Liver (tissue), 9 donors: Measurements from ENCODE around the gene PPM1N. TPM values are rescaled to one million over a fixed set of nuclear protein-coding genes. Genes with fewer than 3 reads are reported as not detected.

ENCODE experiments used
- DNase-seq: peaks from one replicate; pipeline ENCODE4 v3.0.0-alpha.2; 2017; ENCODE audit warnings: low spot score
- H3K27ac ChIP-seq, 2 donors: one replicate each; pipeline ENCODE4 v1.7.0; 2013; ENCODE audit warnings: inconsistent platforms in 2 of 2, low read length in 2 of 2, control low read depth in 1 of 2, low read depth in 1 of 2, mild to moderate bottlenecking in 1 of 2
- H3K27me3 ChIP-seq, 4 donors: one replicate each; pipeline versions ENCODE4 v1.6.1 to v1.7.0; 2013; ENCODE audit warnings: low read length in 3 of 4, inconsistent platforms in 1 of 4, mild to moderate bottlenecking in 1 of 4, moderate library complexity in 1 of 4; ENCODE audit not compliant: control insufficient read depth in 4 of 4, insufficient read depth in 4 of 4
- H3K36me3 ChIP-seq, 4 donors: one replicate each; pipeline versions ENCODE4 v1.6.1 to v1.7.0; 2013; ENCODE audit warnings: low read length in 3 of 4, mild to moderate bottlenecking in 3 of 4, low read depth in 1 of 4, moderate library complexity in 1 of 4; ENCODE audit not compliant: control insufficient read depth in 4 of 4, insufficient read depth in 3 of 4
- H3K4me1 ChIP-seq, 4 donors: one replicate each; pipeline versions ENCODE4 v1.6.1 to v1.7.0; 2013; ENCODE audit warnings: low read length in 3 of 4, mild to moderate bottlenecking in 3 of 4, moderate library complexity in 1 of 4; ENCODE audit not compliant: control insufficient read depth in 4 of 4, insufficient read depth in 4 of 4
- H3K4me3 ChIP-seq, 3 donors: one replicate each; pipeline versions ENCODE4 v1.6.1 to v1.7.0; 2013; ENCODE audit warnings: low read length in 3 of 3, control low read depth in 1 of 3, low read depth in 1 of 3, mild to moderate bottlenecking in 1 of 3
- H3K9ac ChIP-seq, 2 donors: one replicate each; pipeline ENCODE4 v1.7.0; 2013; ENCODE audit warnings: low read length in 2 of 2, mild to moderate bottlenecking in 2 of 2, moderate library complexity in 2 of 2, control low read depth in 1 of 2, low read depth in 1 of 2
- H3K9me3 ChIP-seq, 4 donors: one replicate each; pipeline versions ENCODE4 v1.6.1 to v1.7.0; 2013; ENCODE audit warnings: low read length in 3 of 4; ENCODE audit not compliant: control insufficient read depth in 4 of 4
- EGR1 ChIP-seq, 2 donors: IDR thresholded peaks; 2 replicates each; pipeline ENCODE4 v1.6.1; 2016 to 2018; ENCODE audit warnings: antibody characterized with exemption in 2 of 2, low read depth in 2 of 2
- FOXA1 ChIP-seq: IDR thresholded peaks from 2 replicates; pipeline ENCODE4 v1.6.1; 2016; ENCODE audit warnings: antibody characterized with exemption
- FOXA2 ChIP-seq: IDR thresholded peaks from 2 replicates; pipeline ENCODE4 v1.6.1; 2016; ENCODE audit warnings: antibody characterized with exemption
- GABPA ChIP-seq, 2 donors: IDR thresholded peaks in 1 of 2; conservative IDR thresholded peaks in 1 of 2; 2 replicates each; pipeline ENCODE4 v1.6.1; 2016; ENCODE audit warnings: antibody characterized with exemption in 2 of 2, mild to moderate bottlenecking in 1 of 2, moderate library complexity in 1 of 2
- HNF4A ChIP-seq, 2 donors: conservative IDR thresholded peaks; 2 replicates each; pipeline ENCODE4 v1.6.1; 2016; ENCODE audit warnings: antibody characterized with exemption in 2 of 2, mild to moderate bottlenecking in 2 of 2
- JUND ChIP-seq, 2 donors: IDR thresholded peaks; 2 replicates each; pipeline ENCODE4 v1.6.1; 2016; ENCODE audit warnings: antibody characterized with exemption in 2 of 2
- NR2F2 ChIP-seq: IDR thresholded peaks from 2 replicates; pipeline ENCODE4 v1.6.1; 2016; ENCODE audit warnings: antibody characterized with exemption
- RAD21 ChIP-seq, 2 donors: IDR thresholded peaks; 2 replicates each; pipeline ENCODE4 v1.6.1; 2016; ENCODE audit warnings: antibody characterized with exemption in 2 of 2, mild to moderate bottlenecking in 2 of 2
- RXRA ChIP-seq, 2 donors: IDR thresholded peaks; 2 replicates each; pipeline ENCODE4 v1.6.1; 2017 to 2018; ENCODE audit warnings: antibody characterized with exemption in 2 of 2, mild to moderate bottlenecking in 1 of 2
- SP1 ChIP-seq: IDR thresholded peaks from 2 replicates; pipeline ENCODE4 v1.6.1; 2018; ENCODE audit warnings: antibody characterized with exemption, mild to moderate bottlenecking
- TAF1 ChIP-seq: conservative IDR thresholded peaks from 2 replicates; pipeline ENCODE4 v1.6.1; 2016; ENCODE audit warnings: antibody characterized with exemption, mild to moderate bottlenecking
- WGBS: extraction: QIAGEN DNeasy Blood & Tissue Kit; methylation state at CpG from one replicate; pipeline ENCODE4 v1.1.7; 2013; 5-methylcytosine and 5-hydroxymethylcytosine counted together
- polyA plus RNA-seq, 2 donors: library from polyadenylated mRNA; stranded (reverse) in 1 of 2; unstranded in 1 of 2; fragments of 200-250 nt in 1 of 2; fragments of >200 nt in 1 of 2; fragmentation: Nextera tagmentation in 1 of 2; extraction: Ambion mirVana in 1 of 2; gene quantifications; one replicate each; pipeline versions ENCODE4 v1.2.1 to v1.2.3, GENCODE V29; 2013 to 2015
- total RNA-seq, 2 donors: library from RNA; depleted of rRNA; stranded (reverse); fragments of >200 nt; gene quantifications; one replicate each; pipeline ENCODE4 v1.2.3, GENCODE V29; 2014
- TF ChIP-seq, protein P1 (sequence below): IDR thresholded peaks from 2 replicates; pipeline ENCODE4 v1.6.1; 2016; ENCODE audit warnings: antibody characterized with exemption
- TF ChIP-seq, protein P2 (sequence below): IDR thresholded peaks from 2 replicates; pipeline ENCODE4 v1.6.1; 2016; ENCODE audit warnings: antibody characterized with exemption, mild to moderate bottlenecking
- TF ChIP-seq, protein P3 (sequence below): fragments of 150-350 bp; IDR thresholded peaks from 2 replicates; pipeline ENCODE4 v1.5.1; 2017; ENCODE audit warnings: improper control_type of control experiment, low read depth, low read length; ENCODE audit not compliant: missing input control
- donor health status: healthy.
- donor health status: healthy.
- donor health status: healthy.
- donor health status: healthy.
- donor health status: healthy.

The PPM1N gene
- total and polyA plus RNA-seq, 4 donors, result 0.17 to 1.5 (median 0.47) TPM

DNA sequence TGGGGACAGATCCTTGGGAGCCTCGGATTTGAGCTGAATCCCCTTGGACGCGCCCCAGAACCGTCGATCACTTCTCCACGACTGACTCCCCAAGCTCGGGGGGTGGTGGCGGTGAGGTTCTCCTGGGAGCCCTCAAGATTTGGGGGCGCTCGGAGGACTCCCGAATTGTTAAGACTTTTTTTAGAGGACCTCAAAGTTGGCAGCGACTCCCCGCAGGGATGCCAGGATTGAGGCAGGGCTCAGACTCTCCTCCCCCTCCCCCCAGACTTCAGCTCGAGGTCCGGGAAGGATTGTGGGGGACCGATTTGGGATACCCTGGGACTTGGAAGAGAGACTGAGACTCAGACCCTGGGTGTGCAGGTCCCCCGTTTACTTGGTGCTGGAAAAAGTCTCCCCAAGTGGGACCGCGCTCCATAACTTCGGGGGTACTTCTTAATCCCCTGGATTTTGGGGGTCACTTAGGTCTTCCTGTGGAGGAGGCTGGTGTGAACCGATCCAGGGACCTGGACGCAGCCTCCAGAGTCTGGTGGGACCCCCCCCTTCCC lies 9.7 kb downstream of the PPM1N start:
- under 1% methylated on average over 22 of the region's 22 CpGs for whole genome bisulfite sequencing
- TF ChIP-seq TAF1 (no peak), SP1 (no peak), HNF4A (conservative IDR thresholded peaks at IDR 0.05) (no peak), NR2F2 (no peak), FOXA2 (no peak)
- TF ChIP-seq, protein P1, sequence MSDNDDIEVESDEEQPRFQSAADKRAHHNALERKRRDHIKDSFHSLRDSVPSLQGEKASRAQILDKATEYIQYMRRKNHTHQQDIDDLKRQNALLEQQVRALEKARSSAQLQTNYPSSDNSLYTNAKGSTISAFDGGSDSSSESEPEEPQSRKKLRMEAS, result no peak
- TF ChIP-seq, protein P2, sequence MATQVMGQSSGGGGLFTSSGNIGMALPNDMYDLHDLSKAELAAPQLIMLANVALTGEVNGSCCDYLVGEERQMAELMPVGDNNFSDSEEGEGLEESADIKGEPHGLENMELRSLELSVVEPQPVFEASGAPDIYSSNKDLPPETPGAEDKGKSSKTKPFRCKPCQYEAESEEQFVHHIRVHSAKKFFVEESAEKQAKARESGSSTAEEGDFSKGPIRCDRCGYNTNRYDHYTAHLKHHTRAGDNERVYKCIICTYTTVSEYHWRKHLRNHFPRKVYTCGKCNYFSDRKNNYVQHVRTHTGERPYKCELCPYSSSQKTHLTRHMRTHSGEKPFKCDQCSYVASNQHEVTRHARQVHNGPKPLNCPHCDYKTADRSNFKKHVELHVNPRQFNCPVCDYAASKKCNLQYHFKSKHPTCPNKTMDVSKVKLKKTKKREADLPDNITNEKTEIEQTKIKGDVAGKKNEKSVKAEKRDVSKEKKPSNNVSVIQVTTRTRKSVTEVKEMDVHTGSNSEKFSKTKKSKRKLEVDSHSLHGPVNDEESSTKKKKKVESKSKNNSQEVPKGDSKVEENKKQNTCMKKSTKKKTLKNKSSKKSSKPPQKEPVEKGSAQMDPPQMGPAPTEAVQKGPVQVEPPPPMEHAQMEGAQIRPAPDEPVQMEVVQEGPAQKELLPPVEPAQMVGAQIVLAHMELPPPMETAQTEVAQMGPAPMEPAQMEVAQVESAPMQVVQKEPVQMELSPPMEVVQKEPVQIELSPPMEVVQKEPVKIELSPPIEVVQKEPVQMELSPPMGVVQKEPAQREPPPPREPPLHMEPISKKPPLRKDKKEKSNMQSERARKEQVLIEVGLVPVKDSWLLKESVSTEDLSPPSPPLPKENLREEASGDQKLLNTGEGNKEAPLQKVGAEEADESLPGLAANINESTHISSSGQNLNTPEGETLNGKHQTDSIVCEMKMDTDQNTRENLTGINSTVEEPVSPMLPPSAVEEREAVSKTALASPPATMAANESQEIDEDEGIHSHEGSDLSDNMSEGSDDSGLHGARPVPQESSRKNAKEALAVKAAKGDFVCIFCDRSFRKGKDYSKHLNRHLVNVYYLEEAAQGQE, result peak; percentile 37
- TF ChIP-seq, protein P3, sequence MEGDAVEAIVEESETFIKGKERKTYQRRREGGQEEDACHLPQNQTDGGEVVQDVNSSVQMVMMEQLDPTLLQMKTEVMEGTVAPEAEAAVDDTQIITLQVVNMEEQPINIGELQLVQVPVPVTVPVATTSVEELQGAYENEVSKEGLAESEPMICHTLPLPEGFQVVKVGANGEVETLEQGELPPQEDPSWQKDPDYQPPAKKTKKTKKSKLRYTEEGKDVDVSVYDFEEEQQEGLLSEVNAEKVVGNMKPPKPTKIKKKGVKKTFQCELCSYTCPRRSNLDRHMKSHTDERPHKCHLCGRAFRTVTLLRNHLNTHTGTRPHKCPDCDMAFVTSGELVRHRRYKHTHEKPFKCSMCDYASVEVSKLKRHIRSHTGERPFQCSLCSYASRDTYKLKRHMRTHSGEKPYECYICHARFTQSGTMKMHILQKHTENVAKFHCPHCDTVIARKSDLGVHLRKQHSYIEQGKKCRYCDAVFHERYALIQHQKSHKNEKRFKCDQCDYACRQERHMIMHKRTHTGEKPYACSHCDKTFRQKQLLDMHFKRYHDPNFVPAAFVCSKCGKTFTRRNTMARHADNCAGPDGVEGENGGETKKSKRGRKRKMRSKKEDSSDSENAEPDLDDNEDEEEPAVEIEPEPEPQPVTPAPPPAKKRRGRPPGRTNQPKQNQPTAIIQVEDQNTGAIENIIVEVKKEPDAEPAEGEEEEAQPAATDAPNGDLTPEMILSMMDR, result no peak
- Histone ChIP-seq H3K4me3 (peak overlapping the region; percentile 79 to 96 (median 95)), H3K27me3 (no peaks in the 10 kb centered on the region), H3K4me1 (peaks cover 1 to 30% (median 16%) of the 10 kb centered on the region in 4 donors), H3K9ac (peak overlapping the region; percentile 85 to 90), H3K36me3 (no peaks in the 10 kb centered on the region), H3K9me3 (no peaks in the 10 kb centered on the region), H3K27ac (peak overlapping the region; percentile 88 to 89)
- no peak for DNase-seq

DNA sequence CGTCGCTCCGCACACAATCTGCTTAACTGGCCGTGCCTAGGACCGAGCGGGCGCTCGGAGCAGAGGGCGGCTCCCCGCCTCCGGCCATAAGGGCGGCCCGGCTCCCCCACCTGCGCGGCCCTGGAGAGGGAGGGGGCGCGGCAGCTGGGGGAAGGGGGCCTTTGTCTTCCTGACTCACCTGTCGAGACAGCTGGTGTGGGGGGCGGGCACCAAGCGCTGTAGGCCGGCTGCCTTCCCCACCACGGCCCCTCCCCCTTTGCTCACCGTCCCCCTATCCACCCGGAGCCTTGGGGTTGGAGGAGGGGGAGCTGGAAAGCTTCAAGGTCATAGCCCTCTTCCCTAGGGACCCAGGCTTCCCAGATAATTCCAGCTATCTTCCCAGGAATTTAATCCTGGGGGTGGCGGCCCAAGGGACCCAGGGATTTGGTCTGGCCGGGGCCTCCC lies 10.2 kb downstream of the PPM1N start:
- Histone ChIP-seq H3K9ac (peak overlapping the region; percentile 85 to 90), H3K4me1 (peaks cover 1 to 32% (median 16%) of the 10 kb centered on the region in 4 donors), H3K36me3 (no peaks in the 10 kb centered on the region), H3K4me3 (peak overlapping the region; percentile 79 to 96 (median 95)), H3K27me3 (no peaks in the 10 kb centered on the region), H3K27ac (peak overlapping the region; percentile 88 to 89), H3K9me3 (no peaks in the 10 kb centered on the region)
- DNase-seq, result no peak
- 2% methylated on average over 26 of the region's 26 CpGs for WGBS
- no peak for TF ChIP-seq RAD21 (IDR thresholded peaks at IDR 0.05)
- TF ChIP-seq, protein P2, result no peak
- TF ChIP-seq EGR1 (IDR thresholded peaks at IDR 0.05; ENCODE audit: low read depth in 2 of 2), result no peak
- no peak for TF ChIP-seq FOXA2
- no peak for TF ChIP-seq TAF1
- no peak for TF ChIP-seq JUND (IDR thresholded peaks at IDR 0.05)
- TF ChIP-seq, protein P1, result no peak
- TF ChIP-seq GABPA (IDR thresholded peaks at IDR 0.05 in 1 of 2, conservative IDR thresholded peaks at IDR 0.05 in 1 of 2), result no peak
- TF ChIP-seq, protein P3, result no peak
- no peak for TF ChIP-seq SP1
- TF ChIP-seq RXRA (IDR thresholded peaks at IDR 0.05), result no peak
- no peak for TF ChIP-seq FOXA1
- no peak for TF ChIP-seq NR2F2
